OCI-M2 (cell line): ENCODE measurements around the gene AR.

Experiments
- DNase-seq: peaks from one replicate; lab custom pipeline; 2025; ENCODE audit not compliant: unreplicated experiment; lab: John Stamatoyannopoulos, UW

The AR gene

GRCh38 chrX:67564475-67564874 lies 20.7 kb downstream of the AR start:
- DNase-seq, result no peak

GRCh38 chrX:67568769-67569168 lies 24.9 kb downstream of the AR start:
- no peak for DNase-seq

- DNase-seq, result no peak
Measured at GRCh38 chrX:67570839-67571238, 27.0 kb downstream of the AR start.

GRCh38 chrX:67574696-67575095 lies 30.9 kb downstream of the AR start:
- DNase-seq, result no peak

- no peak for DNase-seq
Measured at GRCh38 chrX:67582436-67582835, 38.6 kb downstream of the AR start.

- DNase-seq, result no peak
Measured at GRCh38 chrX:67583171-67583570, 39.4 kb downstream of the AR start.

GRCh38 chrX:67585401-67585800 lies 41.6 kb downstream of the AR start:
- DNase-seq, result no peak

GRCh38 chrX:67587946-67588624 lies 44.3 kb downstream of the AR start:
- DNase-seq, result no peak

GRCh38 chrX:67596839-67597790 lies 53.3 kb downstream of the AR start:
- DNase-seq, result no peak

GRCh38 chrX:67599532-67599931 lies 55.7 kb downstream of the AR start:
- no peak for DNase-seq

GRCh38 chrX:67601771-67602170 lies 58.0 kb downstream of the AR start:
- DNase-seq, result no peak

- no peak for DNase-seq
Measured at GRCh38 chrX:67604979-67605703, 61.3 kb downstream of the AR start.

GRCh38 chrX:67607466-67607865 lies 63.6 kb downstream of the AR start:
- no peak for DNase-seq

- no peak for DNase-seq
Measured at GRCh38 chrX:67610282-67610681, 66.5 kb downstream of the AR start.

GRCh38 chrX:67612231-67612630 lies 68.4 kb downstream of the AR start:
- no peak for DNase-seq

- DNase-seq, result no peak
Measured at GRCh38 chrX:67613366-67613765, 69.5 kb downstream of the AR start.

GRCh38 chrX:67613996-67614395 lies 70.2 kb downstream of the AR start:
- DNase-seq, result no peak

GRCh38 chrX:67614423-67614822 lies 70.6 kb downstream of the AR start:
- no peak for DNase-seq

GRCh38 chrX:67619253-67619652 lies 75.4 kb downstream of the AR start:
- DNase-seq, result no peak

- no peak for DNase-seq
Measured at GRCh38 chrX:67622053-67622585, 78.3 kb downstream of the AR start.

GRCh38 chrX:67624325-67624724 lies 80.5 kb downstream of the AR start:
- DNase-seq, result no peak
